ENCODE data around the gene JMJD1C.

- TF ChIP-seq SUZ12 (IDR thresholded peaks at IDR 0.05; ENCODE audit: extremely low read depth, insufficient read depth, insufficient read length): no peak
- no peak for TF ChIP-seq YY1 (IDR thresholded peaks at IDR 0.05; ENCODE audit: insufficient read depth, insufficient read length)
- TF ChIP-seq ZNF274 (IDR thresholded peaks at IDR 0.05; ENCODE audit: low read depth, low read length): no peak
Observed at GRCh38 chr10:63300801-63301200, 165.0 kb downstream of the JMJD1C start.

All from NT2/D1 (cell line).